KOPT-K1 (cell line): ENCODE data around the gene PIGO.

Experiments used
- H3K27ac ChIP-seq: fragments of 200-600 bp; sonication (generic); 2 replicates; pipeline ENCODE4 v1.5.1; 2016; ENCODE audit warnings: antibody characterized with exemption, mild to moderate bottlenecking, low read depth, low read length; ENCODE audit not compliant: poor library complexity, severe bottlenecking
- H3K36me3 ChIP-seq: fragments of 200-600 bp; sonication (generic); 2 replicates; pipeline ENCODE4 v1.5.1; 2017; ENCODE audit warnings: antibody characterized with exemption, mild to moderate bottlenecking, low read length, moderate library complexity; ENCODE audit not compliant: insufficient read depth
- H3K9me3 ChIP-seq: fragments of 200-600 bp; sonication (generic); 2 replicates; pipeline ENCODE4 v1.5.1; 2017; ENCODE audit warnings: antibody characterized with exemption, low read length, mild to moderate bottlenecking; ENCODE audit not compliant: insufficient read depth, poor library complexity, severe bottlenecking

PIGO gene

DNA sequence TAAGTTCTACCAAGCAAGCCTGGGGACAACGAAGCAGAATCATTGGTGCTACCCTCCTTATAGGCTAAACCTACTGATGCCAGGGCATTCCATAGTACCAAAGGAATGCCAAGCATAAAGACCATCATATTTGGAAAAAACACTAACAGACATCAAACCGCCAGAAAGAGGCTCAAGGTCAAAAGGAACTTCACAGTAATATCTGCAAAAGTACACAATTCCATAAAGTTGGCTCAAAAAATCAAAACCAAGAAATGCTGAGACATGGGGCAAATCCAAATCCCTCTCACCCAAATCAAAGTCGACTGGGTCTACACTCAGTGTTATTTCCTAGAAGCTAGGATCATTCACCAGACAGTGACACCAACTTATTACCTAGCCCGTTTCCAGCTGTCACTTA, 27.4 kb downstream of the PIGO start:
- Histone ChIP-seq H3K9me3 (no peaks in the 10 kb centered on the region), H3K36me3 (peaks cover 75% of the 10 kb centered on the region), H3K27ac (no peak overlapping the region)

DNA sequence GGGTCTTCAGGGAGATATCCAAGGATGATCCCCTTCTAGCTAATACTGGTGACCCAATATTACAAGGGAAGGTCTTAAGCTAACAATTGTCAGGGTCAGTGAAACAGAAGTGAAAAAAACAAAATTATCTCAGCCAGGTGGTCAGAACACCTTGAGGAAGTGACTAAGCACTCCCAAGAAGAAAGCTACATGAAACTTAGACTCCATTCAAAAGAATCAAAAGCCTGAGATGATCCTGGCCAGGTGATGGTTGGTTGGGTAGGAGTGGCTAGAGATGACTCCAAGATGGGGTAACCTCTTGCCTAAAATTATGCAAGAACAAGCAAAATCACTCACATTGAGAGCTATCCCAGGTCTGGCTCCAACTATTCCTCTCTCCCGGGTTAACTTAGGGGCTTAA, 29.3 kb downstream of the PIGO start:
- Histone ChIP-seq H3K9me3 (no peaks in the 10 kb centered on the region), H3K27ac (no peak overlapping the region), H3K36me3 (peaks cover 86% of the 10 kb centered on the region)

DNA sequence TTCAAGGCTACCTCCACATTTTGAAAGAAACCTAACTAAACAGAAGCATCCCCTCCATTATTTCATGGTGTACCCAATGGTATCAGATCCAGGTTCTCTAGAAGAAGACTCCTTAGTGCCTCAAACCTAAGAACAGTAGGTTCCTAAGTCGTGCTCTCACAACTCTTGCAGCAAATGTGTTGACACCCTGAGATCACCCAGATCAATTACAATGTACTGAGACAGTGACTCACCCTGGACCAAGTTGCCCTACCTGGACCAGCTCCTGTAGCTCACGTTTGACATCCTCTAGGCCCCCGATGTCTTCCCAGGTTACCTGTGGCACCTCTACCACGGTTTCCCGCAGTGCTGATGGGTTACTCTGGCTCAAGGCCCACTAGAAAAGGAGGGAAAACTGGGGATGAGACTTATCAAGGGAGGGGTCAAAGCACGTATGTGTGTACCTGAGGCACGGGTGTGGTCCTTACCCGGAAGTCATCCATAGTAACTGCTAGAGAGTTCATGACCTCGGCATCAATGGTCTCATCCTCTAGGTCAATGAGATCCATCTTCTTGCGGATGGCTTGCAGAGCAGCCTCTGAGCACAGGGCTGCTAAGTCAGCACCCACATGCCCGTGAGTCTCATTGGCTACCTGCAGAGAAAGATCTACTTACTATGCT, 35.7 kb downstream of the PIGO start:
- no peaks in the 10 kb centered on the region for H3K9me3 ChIP-seq
- H3K27ac ChIP-seq, result no peak overlapping the region
- H3K36me3 ChIP-seq, result peaks cover 99% of the 10 kb centered on the region

DNA sequence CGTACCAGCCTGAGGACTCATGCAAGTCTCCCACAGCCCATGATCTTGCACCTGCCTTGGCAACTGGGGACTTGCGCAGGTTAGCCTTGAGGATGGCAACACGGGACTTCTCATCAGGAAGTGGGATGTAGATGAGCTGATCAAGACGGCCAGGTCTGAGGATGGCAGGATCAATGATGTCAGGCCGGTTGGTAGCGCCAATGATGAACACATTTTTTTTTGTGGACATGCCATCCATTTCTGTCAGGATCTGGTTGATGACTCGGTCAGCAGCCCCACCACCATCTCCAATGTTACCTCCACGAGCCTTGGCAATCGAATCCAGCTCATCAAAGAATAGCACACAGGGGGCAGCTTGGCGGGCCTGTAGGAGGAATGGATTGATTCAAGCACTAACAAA, 37.0 kb downstream of the PIGO start:
- Histone ChIP-seq H3K9me3 (no peaks in the 10 kb centered on the region), H3K27ac (no peak overlapping the region), H3K36me3 (peaks cover 99% of the 10 kb centered on the region)

DNA sequence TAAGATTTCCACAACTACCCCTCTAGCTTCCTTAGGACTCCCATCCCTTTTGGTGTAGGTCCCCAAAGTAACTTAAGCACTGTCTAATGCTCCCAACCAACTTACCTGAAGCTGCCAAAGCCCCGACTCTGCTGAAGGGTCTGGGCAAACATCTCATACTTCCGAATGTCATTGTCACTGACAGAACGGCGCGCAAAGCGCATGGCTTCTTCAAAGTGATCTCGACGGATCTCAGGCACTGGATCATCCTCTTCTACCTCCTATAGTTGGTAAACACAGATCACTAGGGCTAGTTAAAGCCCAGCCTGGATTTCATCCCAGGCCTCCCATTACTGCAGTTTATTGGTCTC, 39.1 kb downstream of the PIGO start:
- H3K9me3 ChIP-seq, result no peaks in the 10 kb centered on the region
- H3K36me3 ChIP-seq, result peaks cover 93% of the 10 kb centered on the region
- H3K27ac ChIP-seq, result no peak overlapping the region

DNA sequence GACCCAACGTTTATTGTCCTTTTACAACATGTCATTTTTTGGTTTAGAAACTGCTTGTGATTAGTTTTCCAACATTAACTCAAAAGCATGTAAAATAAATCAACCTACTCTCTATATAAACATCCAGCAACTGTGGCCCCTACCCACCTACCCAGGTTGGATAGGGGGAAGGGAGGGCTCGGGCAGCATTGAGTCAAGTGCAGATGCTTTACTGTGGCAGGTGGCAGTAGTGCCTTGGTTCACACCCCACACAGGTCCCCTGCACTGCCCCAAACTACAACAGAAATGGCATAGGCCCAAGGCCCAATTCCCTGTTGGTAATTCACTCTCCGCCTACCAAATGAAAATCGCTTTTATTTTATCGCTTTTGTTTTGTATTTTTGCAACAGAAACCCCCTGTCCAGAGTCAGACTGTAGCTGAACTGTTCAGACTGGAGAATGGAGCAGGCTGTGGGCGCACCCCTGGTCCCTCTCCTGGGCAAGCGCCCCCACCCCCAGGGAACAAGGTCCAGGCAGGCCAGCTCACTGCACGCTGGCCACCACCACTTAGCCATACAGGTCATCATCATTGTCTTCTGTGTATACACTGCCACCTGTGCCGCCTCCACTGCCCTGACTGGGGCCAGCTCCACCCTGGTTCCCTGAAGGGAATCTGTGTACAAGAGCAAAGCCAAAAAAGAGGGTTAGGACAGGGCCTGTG, 39.7 kb downstream of the PIGO start:
- H3K9me3 ChIP-seq, result no peaks in the 10 kb centered on the region
- peaks cover 91% of the 10 kb centered on the region for H3K36me3 ChIP-seq
- no peak overlapping the region for H3K27ac ChIP-seq

DNA sequence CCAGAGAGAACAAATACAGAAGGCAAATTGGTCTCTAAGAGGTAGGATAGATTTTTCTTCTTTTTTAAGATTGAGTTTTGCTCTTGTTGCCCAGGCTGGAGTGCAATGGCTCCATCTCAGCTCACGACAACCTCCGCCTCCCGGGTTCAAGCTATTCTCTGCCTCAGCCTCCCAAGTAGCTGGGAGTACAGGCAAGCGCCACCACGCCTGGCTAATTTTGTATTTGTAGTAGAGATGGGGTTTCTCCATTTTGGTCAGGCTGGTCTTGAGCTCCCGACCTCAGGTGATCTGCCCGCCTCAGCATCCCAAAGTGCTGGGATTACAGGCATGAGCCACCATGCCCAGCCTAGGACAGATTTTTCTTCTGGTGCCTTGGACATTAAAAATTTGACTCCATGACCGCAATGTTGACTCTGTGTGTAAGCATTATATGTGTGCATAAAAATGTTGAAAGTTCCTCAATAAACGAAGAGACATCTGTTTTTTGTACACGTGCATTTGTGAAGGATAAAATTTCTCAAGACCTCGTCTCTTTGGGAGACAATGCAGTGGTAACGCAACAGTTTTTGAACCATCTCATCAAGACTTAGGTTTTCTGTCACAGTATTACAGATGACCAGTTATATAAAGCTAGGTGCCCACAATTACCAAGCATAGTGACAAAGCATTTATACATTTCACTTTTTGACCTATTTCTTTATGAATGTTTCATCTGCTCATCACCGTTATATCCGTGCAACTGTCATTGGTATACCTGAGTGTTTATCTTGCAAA, 41.3 kb downstream of the PIGO start:
- no peak overlapping the region for H3K27ac ChIP-seq
- peaks cover 89% of the 10 kb centered on the region for H3K36me3 ChIP-seq
- no peaks in the 10 kb centered on the region for H3K9me3 ChIP-seq

DNA sequence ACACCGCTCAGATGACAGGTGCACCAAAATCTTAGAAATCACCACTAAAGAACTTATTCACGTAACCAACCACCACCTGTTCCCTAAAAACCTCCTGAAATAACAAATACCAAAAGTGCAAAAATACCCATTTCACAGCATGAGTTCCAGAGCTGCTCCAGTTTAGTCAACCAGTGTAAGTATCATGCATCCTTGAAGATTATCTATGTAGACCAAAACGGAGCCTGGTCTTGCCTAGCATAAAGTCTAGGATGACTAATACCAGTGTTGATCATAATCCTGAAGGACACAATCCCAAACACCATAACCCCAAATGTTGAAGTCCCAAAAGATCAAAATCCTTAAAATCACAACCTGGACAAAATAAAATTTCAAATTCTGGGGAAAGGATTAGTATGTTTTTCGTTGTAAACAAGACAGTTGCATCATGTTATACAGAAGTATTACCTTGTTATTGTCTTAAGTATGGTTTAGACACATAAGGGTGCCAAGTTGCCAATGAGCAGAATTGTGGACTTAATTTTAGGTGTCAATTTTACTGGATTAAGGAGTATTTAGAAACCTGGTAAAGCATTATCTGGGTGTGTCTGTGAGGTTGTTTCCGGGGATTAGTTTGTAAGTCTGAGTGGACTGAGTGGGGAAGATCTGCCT, 42.1 kb downstream of the PIGO start:
- Histone ChIP-seq H3K27ac (no peak overlapping the region), H3K9me3 (no peaks in the 10 kb centered on the region), H3K36me3 (peaks cover 89% of the 10 kb centered on the region)

DNA sequence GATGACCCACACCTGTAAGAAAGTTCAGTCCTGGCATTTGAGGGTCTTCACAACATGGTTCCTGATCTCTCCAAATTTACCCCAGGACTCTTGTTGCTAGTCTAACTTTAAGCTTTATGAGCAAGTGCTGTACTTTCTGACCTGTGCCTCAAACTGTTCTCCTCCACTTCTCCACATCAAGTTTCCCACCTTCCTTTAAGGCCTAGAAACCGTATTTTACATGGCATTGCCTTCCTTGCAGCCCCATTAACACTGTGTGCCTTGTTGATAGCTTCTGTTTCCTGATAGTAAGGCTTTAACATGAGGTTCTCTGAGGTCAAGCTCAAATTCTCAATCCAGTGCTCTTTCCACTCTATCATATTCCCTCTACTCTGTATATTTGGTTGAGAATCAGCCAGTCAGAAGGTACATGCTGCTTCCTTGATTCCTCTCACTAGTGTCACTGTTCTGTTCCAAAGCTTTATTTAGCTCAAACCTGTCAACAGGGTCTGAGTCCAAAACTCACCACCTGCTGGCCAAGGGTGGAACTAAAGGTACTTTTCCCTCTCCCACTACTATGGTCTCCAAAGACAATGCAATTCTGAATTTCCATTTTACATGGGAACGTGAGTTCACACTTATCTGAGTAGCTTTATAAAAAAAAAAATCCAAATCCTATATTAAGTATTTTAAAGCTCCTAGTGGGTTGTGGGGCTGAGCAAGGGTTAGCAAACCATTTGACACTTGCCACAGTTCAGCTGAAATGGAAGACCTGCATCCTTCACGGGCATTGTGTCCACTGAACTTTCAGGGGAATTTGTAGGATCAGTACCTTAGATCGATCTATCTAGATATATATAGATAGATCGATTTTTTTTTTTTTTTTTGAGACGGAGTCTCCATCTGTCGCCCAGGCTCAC, 45.1 kb downstream of the PIGO start:
- Histone ChIP-seq H3K9me3 (no peaks in the 10 kb centered on the region), H3K27ac (no peak overlapping the region), H3K36me3 (peaks cover 78% of the 10 kb centered on the region)

DNA sequence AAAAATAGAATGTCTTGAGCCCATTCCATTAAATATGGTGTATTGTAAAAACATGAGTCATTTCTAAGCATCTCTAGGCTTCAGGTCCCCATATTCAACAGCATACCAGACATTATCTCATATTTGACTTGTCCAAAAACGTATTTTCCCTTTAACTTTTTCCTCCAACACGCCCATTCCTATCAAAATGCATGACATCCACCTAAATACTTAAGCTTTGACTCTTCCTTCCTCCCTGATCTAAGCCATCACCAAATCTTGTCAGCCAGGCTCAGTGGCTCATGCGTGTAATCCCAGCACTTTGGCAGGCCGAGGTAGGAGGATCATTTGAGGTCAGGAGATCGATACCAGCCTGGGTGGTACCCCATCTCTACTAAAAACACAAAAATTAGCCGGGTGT, 47.9 kb downstream of the PIGO start:
- no peaks in the 10 kb centered on the region for H3K9me3 ChIP-seq
- peaks cover 65% of the 10 kb centered on the region for H3K36me3 ChIP-seq
- no peak overlapping the region for H3K27ac ChIP-seq

DNA sequence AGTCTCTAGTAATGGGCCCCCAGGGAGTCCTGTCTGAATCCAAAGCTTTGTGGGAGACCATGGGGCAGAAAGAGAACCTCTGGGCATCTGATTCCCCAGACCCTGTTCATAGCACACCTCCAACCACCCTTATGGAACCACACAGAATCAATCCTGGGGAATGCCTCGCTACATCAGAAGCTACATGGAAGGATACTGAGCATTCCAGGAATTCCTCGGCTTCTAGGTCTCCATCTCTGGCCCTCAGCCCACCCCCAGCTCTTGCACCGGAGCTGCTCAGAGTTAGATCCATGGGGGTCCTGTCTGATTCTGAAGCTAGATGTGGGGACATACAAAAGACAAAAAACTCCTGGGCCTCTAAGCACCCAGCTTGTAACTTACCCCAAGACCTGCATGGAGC, 52.3 kb downstream of the PIGO start:
- H3K27ac ChIP-seq, result no peak overlapping the region
- H3K36me3 ChIP-seq, result peaks cover 42% of the 10 kb centered on the region
- no peaks in the 10 kb centered on the region for H3K9me3 ChIP-seq

DNA sequence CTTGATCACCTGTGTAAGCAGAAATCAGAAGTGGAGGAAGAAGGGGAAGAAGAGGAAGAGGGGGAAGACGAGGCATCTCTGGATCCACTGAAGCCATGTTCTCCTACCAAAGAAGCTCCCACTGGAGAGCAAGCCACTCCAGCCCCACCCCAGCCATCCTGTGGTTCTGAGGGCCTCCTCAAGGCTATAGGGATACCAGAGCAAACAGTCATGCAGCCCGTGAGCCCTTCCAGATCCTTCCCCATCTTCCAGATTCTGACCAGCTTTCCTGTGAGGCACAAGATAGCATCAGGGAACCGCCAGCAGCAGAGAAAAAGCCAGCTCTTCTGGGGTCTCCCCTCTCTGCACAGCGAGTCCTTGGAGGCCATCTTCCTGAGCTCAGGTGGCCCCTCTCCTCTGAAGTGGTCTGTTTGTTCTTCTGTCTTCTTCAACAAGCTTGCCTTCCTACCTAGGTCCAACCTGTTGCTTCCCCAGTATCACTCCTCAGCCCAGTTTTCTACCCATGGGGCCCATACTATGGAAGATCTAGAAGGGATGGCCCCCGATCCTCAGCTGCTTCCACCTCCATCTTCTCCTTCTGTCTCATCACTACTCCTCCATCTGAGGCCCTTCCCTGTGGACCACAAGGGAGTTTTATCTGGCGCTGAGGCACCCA, 53.4 kb downstream of the PIGO start:
- H3K36me3 ChIP-seq, result peaks cover 31% of the 10 kb centered on the region
- H3K9me3 ChIP-seq, result no peaks in the 10 kb centered on the region
- H3K27ac ChIP-seq, result no peak overlapping the region

DNA sequence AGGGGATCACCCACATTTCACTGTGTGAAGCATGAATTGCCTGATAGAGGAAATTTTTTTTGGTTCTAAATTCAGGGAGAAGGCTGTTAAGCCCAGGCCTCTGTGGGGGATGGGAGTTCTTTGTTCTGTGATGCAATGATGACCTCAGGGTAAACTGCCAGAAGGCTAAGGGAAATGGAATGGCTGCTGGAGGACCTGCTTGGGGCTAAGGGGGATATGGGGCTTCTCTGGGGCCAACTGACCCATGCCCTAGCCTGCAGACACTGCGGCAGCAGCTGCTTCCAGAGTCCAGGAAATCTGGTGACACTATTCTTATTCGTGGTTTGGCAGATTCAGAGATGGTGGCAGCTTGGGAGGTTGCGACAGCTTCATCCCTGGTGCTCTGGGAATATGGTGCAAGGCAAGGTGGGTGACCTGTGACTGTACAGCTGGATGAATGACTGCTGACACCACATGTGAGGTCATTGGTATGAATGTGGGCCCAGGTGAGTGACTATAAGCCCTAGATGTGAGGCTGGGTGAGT, 54.2 kb downstream of the PIGO start:
- H3K27ac ChIP-seq, result no peak overlapping the region
- H3K36me3 ChIP-seq, result peaks cover 26% of the 10 kb centered on the region

More for the DNA sequence above, 54.2 kb downstream of the PIGO start:
- no peaks in the 10 kb centered on the region for H3K9me3 ChIP-seq
